NCI-H2196 treated with DMSO at 0.1 percent for 48 hours (cell line): Measurements from ENCODE around the gene DPH2.

Experiments used
- DNase-seq: peaks from one replicate; lab custom pipeline; 2025; ENCODE audit not compliant: unreplicated experiment; lab: John Stamatoyannopoulos, UW

Gene DPH2, protein sequence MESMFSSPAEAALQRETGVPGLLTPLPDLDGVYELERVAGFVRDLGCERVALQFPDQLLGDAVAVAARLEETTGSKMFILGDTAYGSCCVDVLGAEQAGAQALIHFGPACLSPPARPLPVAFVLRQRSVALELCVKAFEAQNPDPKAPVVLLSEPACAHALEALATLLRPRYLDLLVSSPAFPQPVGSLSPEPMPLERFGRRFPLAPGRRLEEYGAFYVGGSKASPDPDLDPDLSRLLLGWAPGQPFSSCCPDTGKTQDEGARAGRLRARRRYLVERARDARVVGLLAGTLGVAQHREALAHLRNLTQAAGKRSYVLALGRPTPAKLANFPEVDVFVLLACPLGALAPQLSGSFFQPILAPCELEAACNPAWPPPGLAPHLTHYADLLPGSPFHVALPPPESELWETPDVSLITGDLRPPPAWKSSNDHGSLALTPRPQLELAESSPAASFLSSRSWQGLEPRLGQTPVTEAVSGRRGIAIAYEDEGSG

DNA sequence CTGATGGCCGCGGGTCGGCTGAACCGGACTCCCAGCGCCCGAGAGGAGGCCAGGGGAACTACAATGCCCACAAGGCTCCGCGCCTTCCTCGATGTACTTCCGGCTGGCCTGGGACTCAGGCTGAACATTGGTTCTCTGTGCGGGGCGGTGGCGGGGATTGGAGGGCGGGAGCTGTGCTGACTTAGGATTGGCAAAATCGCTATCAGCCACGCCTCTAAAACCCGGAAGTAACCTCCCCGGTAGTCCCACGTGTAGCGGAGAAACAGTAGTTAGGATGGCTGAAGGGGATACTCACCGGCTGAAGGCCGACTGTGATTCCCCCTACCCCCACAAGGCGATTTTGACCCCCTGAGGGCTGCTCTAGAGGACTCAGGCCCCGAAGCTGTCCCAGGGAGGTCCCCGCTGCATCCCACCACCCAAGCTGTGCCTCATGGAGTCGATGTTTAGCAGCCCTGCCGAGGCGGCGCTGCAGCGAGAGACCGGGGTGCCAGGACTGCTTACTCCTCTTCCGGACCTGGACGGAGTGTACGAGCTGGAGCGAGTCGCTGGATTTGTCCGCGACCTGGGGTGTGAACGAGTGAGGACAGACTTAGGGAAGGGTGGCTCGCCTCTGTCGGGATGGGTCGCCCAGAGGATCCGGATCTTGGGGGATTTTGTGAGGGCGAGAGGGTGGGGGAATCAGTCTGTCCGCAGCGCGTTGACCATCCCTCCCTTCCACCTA is at the start of gene DPH2:
TSS of gene DPH2 (plus strand) at position 265 of the 721 bp plus-strand sequence. CDS start at position 431, 166 bp downstream.
- peak; percentile 93 for DNase-seq

DNA sequence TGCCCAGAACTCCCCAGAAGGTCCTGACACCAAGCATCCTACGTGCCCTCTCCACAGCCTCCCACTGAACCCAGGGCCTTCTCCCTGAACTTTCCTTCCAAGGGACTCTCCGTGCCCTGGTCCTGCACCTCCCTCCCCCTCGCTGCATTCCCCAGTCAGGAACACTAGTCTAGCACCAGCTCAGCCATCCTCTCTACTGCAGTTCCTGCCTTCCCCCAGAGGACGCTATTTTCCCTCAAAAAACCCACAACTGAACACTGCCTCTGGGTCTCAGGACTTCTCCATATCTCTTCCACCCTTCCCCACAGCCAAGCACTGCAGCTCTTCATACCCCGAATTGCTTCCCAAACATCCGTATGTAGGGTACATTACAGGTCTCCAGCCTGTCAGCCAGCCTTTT is 48.8 kb upstream of the DPH2 start:
- DNase-seq, result no peak

DNA sequence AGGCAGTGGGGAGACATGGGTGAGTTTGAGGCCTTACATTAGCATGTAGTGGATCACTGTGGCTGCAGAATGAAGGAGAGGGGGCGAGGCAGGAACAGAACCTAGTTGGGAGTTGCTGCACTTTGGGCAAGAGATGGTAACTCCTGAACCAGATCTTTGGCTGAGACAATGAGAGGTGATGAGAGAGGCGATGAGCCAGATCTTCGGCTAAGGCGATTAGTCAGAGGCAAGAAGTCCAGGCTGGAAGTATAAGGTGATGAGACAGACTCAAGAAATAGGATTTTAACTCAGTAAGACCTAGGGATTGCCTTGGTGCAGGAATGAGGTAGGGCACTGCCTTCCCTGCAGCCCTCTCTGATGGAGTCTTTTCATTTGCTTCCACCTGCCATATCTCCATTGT is 45.3 kb upstream of the DPH2 start:
- no peak for DNase-seq

DNA sequence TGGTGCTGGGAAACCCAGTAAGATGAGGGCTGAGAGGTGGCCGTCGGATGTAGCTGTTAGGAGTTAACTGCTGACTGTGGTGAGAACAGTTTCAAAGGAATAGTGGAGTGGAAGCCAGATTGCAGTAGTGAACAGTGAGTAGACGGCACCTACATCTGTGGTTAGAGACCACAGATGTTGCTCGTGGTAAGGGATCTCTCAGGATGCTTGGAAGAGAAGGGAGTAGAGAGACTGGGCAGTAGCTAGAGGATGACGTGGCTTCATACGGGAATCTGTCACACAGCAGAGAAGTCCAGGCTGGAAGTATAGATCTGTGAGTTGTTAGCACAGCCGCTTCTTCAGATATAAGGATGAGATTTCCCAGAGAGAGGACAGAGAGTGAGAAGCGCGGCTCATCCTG is 44.0 kb upstream of the DPH2 start:
- no peak for DNase-seq

DNA sequence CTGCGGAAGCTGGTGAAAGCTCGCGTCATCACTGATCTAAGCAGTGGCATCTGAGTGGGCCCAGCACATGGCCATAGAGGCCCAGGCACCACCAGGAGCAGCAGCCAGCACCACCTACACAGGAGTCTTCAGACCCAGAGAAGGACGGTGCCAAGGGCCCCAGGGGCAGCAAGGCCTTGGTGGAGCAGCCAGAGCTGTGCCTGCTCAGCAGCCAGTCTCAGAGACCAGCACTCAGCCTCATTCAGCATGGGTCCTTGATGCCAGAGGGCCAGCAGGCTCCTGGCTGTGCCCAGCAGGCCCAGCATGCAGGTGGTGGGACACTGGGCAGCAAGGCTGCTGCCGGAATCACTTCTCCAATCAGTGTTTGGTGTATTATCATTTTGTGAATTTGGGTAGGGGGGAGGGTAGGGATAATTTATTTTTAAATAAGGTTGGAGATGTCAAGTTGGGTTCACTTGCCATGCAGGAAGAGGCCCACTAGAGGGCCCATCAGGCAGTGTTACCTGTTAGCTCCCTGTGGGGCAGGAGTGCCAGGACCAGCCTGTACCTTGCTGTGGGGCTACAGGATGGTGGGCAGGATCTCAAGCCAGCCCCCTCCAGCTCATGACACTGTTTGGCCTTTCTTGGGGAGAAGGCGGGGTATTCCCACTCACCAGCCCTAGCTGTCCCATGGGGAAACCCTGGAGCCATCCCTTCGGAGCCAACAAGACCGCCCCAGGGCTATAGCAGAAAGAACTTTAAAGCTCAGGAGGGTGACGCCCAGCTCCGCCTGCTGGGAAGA is 39.5 kb upstream of the DPH2 start:
- DNase-seq, result no peak

DNA sequence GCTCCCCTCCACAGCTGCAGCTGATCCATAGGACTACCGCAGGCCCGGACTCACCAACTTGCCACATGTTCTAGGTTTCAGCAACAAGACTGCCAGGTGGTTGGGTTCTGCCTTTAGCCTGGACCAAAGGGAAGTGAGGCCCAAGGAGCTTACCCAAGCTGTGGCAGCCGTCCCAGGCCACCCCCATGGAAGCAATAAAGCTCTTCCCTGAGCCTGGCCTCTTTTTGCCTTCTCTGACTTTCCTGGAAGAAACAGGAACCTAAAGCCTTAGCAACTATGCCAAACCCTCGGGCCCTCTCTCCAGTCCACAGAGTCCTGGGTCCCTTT is 38.9 kb upstream of the DPH2 start:
- DNase-seq, result no peak

DNA sequence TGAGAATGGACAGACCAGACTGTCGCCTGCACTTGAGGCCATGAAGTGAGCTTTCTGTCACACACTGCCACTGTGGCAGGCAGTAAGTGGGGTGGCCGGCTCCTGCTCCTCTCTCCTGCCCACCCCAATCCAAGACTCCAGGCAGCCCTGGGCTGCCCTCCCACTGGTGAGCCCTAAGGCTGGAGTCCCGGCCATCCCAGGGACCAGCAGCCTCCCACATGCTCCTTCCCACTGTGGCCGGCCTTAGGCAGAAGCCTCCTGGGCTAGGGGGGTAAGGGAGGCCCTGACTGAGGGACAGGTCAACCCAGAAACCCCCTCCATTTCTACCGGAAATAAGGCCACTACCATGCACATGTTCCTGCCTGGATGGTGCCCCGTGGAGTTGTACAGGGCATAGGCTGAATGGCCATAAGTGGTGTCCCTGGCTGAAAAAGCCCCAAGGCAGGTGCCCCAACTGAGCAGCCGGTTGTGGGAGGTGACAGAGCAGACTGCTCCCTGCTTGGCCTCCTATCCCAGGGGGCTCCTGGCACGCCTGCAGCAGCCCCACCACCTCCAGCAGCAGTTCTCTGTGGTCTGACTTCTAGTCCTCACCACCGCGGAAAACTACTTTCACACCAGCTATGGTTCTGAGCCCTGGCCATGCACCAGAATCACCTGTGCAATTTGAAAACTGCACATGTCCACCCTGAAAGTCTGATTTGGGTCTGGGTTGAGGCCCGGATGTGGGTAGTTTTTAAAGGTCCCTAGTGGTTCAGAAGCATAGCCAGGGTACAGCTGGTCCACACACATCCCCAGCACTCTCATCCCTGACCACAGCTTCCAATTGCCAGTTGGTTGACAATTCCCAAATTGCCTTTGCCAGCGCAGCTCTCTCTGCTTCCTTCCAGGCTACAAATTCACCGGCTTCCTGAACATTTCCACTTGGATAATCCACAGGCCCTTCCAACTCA is 37.8 kb upstream of the DPH2 start:
- no peak for DNase-seq

DNA sequence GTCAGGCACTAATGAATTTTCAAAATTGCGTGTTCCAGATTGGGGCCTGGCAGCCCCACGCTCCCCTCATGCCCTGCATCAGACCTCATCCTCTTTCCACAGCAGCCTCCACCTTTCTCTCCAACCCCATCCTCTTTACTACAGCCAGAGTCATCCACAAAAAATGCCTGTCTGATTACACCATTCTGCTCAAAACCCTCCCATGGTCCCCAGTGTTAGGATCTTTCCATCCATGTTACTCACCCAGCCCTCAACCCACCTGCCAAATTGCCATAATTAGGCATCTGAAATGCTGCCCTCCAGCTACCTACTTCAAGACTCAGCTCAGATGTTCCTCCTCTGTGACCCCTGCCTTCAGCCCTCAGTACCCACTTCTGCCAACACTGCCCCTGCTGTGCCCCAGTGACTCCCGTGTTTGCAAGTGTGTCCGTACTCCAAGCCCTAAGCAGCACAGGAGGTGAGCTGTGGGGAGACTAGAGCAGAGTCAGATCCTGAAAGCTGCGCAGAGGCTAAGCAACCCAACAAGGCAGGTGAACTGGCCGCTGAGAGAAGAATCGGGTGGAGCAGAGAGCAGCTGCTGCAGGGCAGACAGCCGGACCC is 36.9 kb upstream of the DPH2 start:
- DNase-seq, result no peak

DNA sequence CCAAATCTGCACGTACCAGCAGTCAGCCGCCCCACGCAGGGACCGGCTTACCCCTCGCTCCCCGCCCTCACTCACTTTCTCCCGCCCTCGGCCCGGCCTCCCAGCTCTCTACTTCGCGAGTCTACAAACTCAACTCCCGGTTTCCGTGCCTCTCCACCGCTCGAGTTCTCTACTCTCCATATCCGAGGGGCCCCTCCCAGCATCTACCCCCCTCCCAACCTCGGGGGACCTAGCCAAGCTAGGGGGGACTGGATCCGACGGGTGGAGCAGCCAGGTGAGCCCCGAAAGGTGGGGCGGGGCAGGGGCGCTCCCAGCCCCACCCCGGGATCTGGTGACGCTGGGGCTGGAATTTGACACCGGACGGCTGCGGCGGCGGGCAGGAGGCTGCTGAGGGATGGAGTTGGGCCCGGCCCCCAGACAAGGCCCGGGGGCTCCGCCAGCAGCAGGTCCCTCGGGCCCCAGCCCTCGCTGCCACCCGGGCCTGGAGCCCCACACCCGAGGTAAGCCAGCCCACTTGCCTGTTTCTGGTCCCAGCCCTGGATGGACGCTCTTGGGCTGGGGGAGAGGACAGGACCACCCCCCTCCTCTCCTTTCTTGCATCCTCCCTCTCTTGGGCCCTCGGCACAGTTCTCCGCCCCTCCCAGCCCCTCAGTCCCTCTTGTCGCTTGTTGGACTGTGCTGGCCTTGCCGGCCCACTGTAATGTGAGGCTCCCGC is 36.3 kb upstream of the DPH2 start, which contains the start of gene ARTN:
TSS of gene ARTN (plus strand) at position 416 of the 715 bp plus-strand sequence. CDS start 1,856 bp downstream, outside the sequence.
- no peak for DNase-seq

DNA sequence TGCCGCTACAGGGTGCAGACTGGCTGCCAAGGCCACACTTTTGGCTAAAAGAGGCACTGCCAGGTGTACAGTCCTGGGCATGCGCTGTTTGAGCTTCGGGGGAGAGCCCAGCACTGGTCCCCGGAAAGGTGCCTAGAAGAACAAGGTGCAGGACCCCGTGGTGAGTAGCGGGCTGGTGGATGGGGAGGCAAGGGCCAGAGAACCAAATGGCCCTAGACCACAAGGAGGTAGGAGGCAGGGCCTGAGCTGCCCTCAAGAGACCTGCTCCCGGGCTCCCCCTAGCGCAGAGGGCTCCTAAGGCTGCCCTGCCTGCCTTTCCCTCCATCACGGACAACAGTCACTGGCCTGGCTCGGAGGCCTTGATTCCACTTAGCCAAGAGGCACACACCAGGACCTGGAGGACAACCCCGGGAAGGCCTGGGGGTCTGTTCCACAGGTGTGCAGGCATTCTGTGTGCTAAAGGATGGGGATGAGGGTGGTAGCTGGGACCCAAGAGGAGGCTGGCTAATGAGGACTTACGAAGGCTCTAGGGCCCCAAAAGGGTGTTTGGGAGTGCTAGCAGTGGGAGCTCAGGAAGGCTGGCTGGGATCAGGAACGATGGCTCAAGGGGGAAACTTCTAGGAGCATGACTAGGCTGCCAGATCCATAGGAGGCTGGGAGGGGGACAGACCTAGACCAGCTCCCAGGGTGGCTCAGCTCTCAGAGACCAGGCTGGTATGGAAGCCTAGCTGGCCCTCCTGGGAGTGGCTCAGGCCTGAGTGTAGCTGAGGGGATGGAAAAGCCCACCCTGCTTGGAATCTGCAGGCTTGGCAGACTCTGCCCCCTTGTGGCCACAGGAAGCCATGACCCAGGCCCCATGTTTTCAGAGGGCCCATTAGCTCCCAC is 35.5 kb upstream of the DPH2 start:
- peak; percentile 47 for DNase-seq

DNA sequence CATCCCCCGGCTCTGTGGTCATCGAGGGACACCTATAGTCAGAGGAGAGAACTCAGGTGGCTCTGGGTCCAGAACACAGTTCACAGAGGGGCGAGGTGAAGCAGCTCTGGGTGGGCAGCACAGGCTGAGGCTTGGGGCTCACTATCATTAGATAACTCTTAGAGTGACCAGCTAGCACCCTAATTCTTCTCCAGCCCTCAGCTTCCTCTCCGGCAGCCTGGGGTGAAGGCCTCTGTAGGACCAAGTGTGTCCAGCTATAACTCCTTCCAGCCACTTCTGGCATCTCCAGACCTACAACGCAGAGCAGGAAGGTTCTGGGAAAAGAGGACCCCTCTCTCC is 34.9 kb upstream of the DPH2 start:
- no peak for DNase-seq

DNA sequence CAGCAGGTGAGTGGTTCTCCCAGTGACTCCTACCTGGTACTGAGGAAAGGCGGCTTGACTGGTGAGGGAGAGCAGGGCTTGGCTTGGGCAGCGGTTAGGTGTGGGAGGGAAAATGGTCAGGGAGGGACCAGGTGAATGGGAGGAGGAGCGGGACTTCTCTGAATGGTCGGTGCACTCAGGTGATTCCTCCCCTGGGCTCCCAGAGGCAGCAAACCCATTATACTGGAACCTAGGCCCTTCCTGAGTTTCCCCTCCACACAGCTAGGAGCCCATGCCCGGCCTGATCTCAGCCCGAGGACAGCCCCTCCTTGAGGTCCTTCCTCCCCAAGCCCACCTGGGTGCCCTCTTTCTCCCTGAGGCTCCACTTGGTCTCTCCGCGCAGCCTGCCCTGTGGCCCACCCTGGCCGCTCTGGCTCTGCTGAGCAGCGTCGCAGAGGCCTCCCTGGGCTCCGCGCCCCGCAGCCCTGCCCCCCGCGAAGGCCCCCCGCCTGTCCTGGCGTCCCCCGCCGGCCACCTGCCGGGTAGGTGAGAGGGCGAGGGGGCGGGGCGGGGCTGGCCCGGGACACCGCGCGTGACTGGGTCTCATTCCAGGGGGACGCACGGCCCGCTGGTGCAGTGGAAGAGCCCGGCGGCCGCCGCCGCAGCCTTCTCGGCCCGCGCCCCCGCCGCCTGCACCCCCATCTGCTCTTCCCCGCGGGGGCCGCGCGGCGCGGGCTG is 33.9 kb upstream of the DPH2 start:
- peak; percentile 68 for DNase-seq

DNA sequence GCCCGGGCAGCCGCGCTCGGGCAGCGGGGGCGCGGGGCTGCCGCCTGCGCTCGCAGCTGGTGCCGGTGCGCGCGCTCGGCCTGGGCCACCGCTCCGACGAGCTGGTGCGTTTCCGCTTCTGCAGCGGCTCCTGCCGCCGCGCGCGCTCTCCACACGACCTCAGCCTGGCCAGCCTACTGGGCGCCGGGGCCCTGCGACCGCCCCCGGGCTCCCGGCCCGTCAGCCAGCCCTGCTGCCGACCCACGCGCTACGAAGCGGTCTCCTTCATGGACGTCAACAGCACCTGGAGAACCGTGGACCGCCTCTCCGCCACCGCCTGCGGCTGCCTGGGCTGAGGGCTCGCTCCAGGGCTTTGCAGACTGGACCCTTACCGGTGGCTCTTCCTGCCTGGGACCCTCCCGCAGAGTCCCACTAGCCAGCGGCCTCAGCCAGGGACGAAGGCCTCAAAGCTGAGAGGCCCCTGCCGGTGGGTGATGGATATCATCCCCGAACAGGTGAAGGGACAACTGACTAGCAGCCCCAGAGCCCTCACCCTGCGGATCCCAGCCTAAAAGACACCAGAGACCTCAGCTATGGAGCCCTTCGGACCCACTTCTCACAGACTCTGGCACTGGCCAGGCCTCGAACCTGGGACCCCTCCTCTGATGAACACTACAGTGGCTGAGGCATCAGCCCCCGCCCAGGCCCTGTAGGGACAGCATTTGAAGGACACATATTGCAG is 33.2 kb upstream of the DPH2 start:
- no peak for DNase-seq

DNA sequence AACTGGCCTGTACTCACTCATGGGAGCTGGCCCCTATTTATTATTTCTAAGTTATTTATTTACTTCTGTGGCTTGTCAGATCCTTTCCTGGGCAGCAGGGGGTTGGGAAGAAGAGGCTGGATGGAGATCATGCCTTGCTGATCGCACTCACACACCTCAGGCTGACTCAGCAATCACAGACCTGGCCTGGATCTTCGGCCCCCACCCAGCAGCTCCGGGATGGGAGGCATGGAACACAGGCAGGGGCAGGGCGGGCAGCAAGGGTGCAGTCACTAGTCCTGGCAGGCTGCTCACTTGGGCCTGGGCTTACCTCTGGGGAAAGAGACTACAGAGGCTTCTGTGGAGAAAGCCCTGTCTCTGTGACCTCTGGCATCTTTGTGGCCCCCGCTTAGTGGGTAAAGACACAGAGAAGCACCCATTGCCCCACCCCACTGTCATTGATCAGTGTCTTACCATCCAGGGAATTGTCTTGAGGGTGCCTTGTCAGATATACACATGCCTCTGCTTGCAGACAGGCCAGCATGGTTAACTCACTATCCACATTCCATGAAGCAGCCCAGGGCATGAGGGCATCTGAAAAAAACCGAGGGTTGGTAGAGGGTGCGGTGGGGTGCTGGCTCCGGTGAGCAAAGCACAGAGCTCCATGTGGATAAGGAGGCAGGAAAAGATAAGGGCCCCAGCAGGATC is 32.5 kb upstream of the DPH2 start:
- DNase-seq, result no peak

DNA sequence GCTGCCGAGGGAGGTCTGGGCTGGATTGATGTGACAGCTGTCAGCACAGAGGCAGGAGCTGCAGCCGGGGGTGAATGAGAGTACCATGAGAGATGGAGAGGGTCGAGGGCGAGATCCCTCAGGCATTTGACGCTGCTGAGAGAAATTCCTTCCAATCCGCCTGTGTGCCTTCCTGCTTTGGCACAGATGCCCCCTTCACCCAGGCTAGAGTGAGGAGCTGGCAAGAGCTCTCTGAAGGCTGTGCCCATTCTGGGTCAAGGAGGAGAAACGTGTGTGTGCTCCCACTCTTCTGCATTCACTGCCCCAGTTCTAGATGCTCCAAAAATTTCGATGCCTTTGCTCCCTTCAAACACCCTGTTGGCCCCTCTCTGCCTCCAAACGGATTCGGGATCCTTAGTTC is 31.4 kb upstream of the DPH2 start:
- no peak for DNase-seq

DNA sequence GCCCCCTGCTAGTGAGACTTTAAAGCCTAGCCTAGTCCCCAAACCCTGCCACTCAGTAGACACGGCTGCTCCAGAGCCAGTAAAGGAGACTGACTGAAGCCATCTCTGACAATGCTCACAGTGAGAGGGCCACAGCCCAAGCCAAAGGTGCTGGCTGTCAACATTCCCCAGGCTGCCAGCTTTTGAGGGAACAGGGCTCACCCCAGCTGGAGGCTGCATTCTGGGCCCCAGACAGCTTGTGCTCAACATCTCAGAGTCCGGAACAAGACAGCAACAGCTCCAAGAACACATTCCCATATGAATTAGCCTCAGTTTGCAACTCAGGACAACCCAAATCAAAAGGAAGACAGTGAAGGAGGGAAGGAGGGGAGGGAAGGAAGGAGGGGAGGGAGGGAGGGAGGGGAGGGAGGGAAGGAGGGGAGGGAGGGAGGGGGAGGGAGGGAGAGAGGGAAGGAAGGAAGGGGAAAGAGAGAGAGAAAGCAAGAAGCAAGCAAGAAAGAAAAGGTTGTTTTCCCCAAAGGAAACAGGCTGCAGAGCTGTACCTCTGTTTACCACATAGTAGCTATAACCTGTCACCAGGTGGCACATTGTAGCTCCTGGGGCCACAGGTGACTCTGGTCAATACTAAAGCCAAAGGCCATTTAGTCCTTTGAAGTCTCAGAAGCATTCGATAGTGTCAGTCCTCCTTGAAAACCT is 30.8 kb upstream of the DPH2 start:
- no peak for DNase-seq
